ENCODE results near the gene PCDHGB5.
A peak's percentile ranks its signal among the peaks of the same experiment; 100 is the strongest.
"Not testable (repeated sequence)": the region's sequence is repeated elsewhere in the genome, so short reads cannot be mapped to it uniquely, and the experiment has no call there.

PCDHGB5 gene

GRCh38 chr5:141382469-141383294, 15.1 kb upstream of the PCDHGB5 start, which contains the start of gene PCDHGA7:
Gene PCDHGA7 (plus strand): TSS chr5:141382742. CDS start chr5:141382900, 158 bp downstream.
- ATAC-seq = no peak

- ATAC-seq = no peak
These were observed 14.4 kb upstream of the PCDHGB5 start for GRCh38 chr5:141383345-141383744.

- ATAC-seq = no peak
These were observed 13.1 kb upstream of the PCDHGB5 start for GRCh38 chr5:141384471-141385267.

GRCh38 chr5:141387557-141388311, 10.0 kb upstream of the PCDHGB5 start, which contains the start of gene PCDHGB4:
Gene PCDHGB4 (plus strand): TSS chr5:141387698. CDS start chr5:141387885, 187 bp downstream.
- ATAC-seq = not testable (repeated sequence)

- no peak for ATAC-seq
These were observed 9.1 kb upstream of the PCDHGB5 start for GRCh38 chr5:141388661-141389060.

GRCh38 chr5:141389153-141390042, 8.3 kb upstream of the PCDHGB5 start:
- no peak for ATAC-seq

GRCh38 chr5:141392429-141393198, 5.1 kb upstream of the PCDHGB5 start, which contains the start of gene PCDHGA8:
Gene PCDHGA8 (plus strand): TSS chr5:141392633. CDS start chr5:141392814, 181 bp downstream.
- no peak for ATAC-seq

- ATAC-seq = no peak
These were observed 4.5 kb upstream of the PCDHGB5 start for GRCh38 chr5:141393267-141393666.

GRCh38 chr5:141394401-141395187, 3.2 kb upstream of the PCDHGB5 start:
- not testable (repeated sequence) for ATAC-seq

- no peak for ATAC-seq
These were observed 861 bp downstream of the PCDHGB5 start for GRCh38 chr5:141398608-141399007.

- ATAC-seq = no peak
These were observed 2.0 kb downstream of the PCDHGB5 start for GRCh38 chr5:141399555-141400258.

- no peak for ATAC-seq
These were observed 5.0 kb downstream of the PCDHGB5 start, which contains the start of gene PCDHGA9 for GRCh38 chr5:141402553-141403243. Gene PCDHGA9 (plus strand): TSS chr5:141402778. CDS start chr5:141402953, 175 bp downstream.

GRCh38 chr5:141403387-141403786, 5.6 kb downstream of the PCDHGB5 start:
- no peak for ATAC-seq

- peak in 1 of 2 donors; percentile 36 for ATAC-seq
These were observed 10.2 kb downstream of the PCDHGB5 start, which contains the start of gene PCDHGB6 for GRCh38 chr5:141407790-141408505. Gene PCDHGB6 (plus strand): TSS chr5:141408021. CDS start chr5:141408203, 182 bp downstream.

- no peak for ATAC-seq
These were observed 12.0 kb downstream of the PCDHGB5 start for GRCh38 chr5:141409598-141410306.

GRCh38 chr5:141411575-141411974, 13.8 kb downstream of the PCDHGB5 start:
- ATAC-seq = no peak
